AG10803 (cell line): ENCODE data around the gene RNMT.

Experiments used
- DNase-seq: peaks from one replicate; pipeline ENCODE4 v3.0.0; 2010; ENCODE audit warnings: low read depth
- H3K4me3 ChIP-seq: 2 replicates; pipeline ENCODE4 v1.5.1; 2011; ENCODE audit warnings: mild to moderate bottlenecking, low read length, control low read depth
- TF ChIP-seq, protein P1 (sequence below): conservative IDR thresholded peaks from 2 replicates; pipeline ENCODE4 v1.5.1; 2011; ENCODE audit warnings: mild to moderate bottlenecking, low read length, control low read depth, inconsistent platforms

The RNMT gene

DNA sequence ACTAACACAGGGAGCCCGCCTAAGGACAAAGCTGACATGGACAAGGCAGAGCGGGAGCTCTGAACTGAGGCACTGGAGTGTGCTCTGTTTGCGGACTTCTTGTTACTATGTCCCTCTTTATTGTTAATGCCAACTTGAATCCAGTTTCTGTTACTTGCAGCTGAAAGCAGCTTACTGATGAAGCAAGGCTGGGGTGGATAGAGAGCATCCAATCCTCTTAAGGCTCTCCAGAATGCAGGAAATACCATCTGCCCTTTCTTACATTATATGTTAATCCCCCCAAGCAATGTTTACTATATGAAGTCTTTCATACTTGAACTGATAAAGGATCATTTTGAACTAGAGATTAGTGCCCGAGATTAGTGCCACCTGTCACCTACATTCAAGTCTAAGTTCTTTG, 9.6 kb upstream of the RNMT start:
- no peak for DNase-seq
- TF ChIP-seq, protein P1, sequence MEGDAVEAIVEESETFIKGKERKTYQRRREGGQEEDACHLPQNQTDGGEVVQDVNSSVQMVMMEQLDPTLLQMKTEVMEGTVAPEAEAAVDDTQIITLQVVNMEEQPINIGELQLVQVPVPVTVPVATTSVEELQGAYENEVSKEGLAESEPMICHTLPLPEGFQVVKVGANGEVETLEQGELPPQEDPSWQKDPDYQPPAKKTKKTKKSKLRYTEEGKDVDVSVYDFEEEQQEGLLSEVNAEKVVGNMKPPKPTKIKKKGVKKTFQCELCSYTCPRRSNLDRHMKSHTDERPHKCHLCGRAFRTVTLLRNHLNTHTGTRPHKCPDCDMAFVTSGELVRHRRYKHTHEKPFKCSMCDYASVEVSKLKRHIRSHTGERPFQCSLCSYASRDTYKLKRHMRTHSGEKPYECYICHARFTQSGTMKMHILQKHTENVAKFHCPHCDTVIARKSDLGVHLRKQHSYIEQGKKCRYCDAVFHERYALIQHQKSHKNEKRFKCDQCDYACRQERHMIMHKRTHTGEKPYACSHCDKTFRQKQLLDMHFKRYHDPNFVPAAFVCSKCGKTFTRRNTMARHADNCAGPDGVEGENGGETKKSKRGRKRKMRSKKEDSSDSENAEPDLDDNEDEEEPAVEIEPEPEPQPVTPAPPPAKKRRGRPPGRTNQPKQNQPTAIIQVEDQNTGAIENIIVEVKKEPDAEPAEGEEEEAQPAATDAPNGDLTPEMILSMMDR: no peak
- no peak overlapping the region for H3K4me3 ChIP-seq

DNA sequence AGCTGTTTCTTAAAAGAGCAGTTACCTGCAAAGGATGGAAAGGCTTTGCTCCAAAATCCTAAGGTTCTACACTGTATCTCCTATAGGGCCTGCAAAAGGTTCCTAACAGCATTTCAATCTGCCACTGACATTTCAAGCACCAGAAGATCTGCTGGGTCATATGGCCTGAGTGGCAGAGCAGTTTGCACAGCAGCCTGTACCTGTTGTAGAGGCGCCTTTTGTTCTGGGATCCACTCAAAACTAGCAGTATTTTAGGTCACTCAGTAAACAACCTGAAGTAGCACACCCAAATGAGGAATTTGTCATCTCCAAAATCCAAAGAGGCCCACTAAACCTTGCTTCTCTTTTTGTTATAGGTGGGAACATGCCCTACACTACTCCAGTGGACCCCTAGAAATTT, 6.3 kb upstream of the RNMT start:
- TF ChIP-seq, protein P1: no peak
- no peak for DNase-seq
- H3K4me3 ChIP-seq: no peak overlapping the region

DNA sequence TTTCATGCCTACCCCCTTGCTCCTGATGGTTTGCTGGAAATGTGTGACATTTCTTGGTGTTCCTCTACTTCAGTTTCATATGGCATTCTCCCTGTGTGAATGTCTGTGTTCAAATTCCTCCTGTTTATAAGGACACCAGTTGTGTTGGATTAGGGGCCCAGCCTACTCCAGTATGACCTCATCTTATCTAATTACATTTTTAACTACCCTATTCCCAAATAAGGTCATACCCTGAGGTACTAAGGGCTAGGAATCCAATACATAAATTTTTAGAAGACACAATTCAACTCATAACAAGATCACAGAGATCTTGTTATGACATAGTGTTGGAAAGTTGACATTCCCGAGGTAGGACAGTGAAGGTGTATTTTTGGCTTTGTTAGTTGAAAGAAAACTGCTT, 5.6 kb upstream of the RNMT start:
- no peak for DNase-seq
- H3K4me3 ChIP-seq: no peak overlapping the region
- TF ChIP-seq, protein P1: no peak

DNA sequence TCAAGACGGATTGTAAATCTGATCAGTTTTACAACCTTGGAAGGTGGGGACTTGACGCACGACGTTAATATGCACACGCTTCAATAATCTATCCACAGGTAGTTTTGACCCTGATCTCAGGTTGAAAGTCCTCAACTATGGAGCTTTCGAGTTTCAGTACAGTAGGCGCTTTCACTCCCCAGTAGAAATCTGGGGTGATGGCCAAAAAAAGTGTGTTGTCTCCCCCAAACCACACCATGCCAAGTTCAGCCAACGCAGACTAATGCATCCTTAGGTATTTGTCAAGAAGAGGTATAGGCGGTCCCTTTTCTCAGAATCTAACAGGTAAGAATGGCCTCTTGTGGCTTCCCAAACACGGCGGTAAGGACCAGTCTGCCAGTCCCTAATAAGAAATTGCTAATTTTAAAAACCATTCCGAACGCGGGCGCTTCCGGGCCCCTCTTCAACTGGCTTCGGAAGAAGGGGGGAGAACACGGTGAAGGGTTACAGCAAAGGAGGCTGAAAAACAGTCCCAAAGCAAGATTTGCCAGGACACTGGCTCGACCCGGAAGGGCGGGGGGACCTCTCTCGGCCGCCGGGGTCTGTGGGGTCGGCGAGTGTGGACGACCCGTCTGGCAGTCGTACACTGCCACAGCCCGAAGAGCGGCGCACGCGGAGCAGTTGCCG, 774 bp upstream of the RNMT start:
- peak; percentile 3 for DNase-seq
- TF ChIP-seq, protein P1: no peak
- H3K4me3 ChIP-seq: peak overlapping the region; percentile 99

DNA sequence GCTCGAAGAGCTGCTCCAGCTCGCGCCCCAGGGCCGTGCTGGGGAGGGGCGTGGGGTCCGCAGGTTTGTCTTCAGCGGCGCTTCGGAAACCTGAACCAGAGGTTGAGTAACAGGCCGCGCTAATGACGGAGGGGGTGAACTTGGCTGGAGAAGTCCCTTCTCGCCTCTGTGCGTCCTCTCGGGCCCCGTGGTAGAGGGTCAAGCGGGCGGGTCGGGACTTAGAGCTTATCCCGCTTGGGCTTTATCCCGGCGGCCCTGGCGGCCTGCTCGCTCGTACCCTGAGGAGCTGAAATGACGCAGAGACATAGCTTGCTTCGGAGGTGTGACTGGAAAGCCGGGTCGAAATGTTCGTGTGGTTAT, 479 bp downstream of the RNMT start:
- TF ChIP-seq, protein P1: no peak
- peak overlapping the region; percentile 99 for H3K4me3 ChIP-seq
- DNase-seq: peak; percentile 42

DNA sequence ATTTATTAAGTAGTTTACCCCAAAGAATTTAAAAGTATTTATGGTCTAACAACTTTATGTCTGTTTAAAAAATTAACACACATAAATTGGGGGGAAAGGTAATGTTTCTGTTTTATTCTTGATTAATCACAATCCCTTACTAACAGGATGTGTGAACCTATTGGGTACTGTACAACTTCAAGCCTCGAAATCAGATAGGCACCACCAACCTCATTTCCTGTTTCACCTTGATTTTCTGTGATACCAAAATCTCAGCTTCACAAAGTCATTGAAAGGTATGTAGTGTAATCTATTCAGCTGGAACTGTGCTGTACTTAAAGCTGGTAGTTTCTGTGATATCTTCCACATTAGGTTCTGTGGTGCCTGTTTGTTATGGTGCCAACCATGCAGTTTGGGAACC, 4.0 kb downstream of the RNMT start:
- no peak overlapping the region for H3K4me3 ChIP-seq
- TF ChIP-seq, protein P1: no peak
- DNase-seq: no peak

DNA sequence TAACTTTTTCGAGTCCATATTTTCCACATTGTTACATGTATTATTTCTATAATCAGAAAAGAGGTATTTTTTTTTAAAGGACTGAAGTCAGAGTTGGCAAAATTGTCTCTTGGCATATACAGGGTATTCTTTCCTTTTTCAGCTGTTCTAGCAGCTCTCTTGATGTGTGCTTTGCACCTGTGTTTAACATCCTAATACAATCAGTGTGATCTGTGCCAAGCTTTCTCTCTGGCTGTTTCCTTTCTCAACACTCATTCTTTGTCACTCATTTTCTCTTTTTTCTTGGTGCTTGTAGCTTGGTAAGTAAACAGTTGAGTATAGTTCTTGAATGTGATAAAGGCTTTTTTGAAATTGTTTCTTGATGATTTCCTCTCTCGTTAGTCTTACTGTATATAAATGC, 9.2 kb downstream of the RNMT start:
- no peak overlapping the region for H3K4me3 ChIP-seq
- no peak for DNase-seq
- TF ChIP-seq, protein P1: no peak
